ENCODE data around the gene VPS51. TPM values are rescaled to one million over a fixed set of nuclear protein-coding genes. Genes with fewer than 3 reads are reported as not detected.
A peak's percentile ranks its signal among the peaks of the same experiment; 100 is the strongest.

Gene VPS51
- total and polyA plus RNA-seq, 2 of the 13 experiments (the other 11 are each of a cell fraction or from before 2014, with no cell fraction given), result 76.3 to 90.6 TPM

GRCh38 chr11:65117206-65118096 lies 21.4 kb downstream of the VPS51 start, which contains the start of gene ZNHIT2 (continued):
- TF ChIP-seq ZNF687 (CRISPR knock-in tag; IDR thresholded peaks at IDR 0.05), result peak; percentile 82
- TF ChIP-seq NCOR1 (IDR thresholded peaks at IDR 0.05; ENCODE audit: borderline replicate concordance, low read length), result no peak
- TF ChIP-seq USF2 (IDR thresholded peaks at IDR 0.05; ENCODE audit: low read depth, low read length), result no peak
- peak; percentile 70; the same call in 1 of the 2 replicates for TF ChIP-seq USF2 (CRISPR knock-in tag; IDR thresholded peaks at IDR 0.05; ENCODE audit: borderline replicate concordance)
- no peak for TF ChIP-seq MIER2 (CRISPR knock-in tag; IDR thresholded peaks at IDR 0.05)
